ENCODE data around the gene PCNT. TPM values are rescaled to one million over a fixed set of nuclear protein-coding genes. Genes with fewer than 3 reads are reported as not detected.

The PCNT gene
- total and polyA plus RNA-seq, 2 of the 8 experiments (the other 6 are each of a cell fraction or from before 2014, with no cell fraction given), result 9.9 to 45.1 TPM

DNA sequence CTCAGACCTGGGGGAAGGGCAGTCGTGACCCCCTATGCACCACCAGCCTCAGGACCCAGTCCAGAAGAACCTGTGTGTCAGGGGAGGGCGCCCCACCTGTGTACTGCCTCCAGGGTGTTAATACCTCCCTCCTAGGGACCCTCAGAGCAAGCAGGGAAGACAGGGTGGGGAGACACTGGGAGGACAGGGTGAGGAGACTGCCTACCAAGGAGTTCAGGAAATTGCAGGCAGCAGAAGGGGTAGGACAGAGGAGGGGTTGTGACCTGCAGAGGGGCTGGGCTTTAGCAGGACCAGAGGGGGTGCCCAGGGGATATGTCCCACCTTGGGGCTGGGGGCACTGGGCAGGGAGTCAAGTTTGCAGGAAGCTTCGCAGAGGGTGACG, 5.5 kb upstream of the PCNT start:
- ChIA-PET CTCF (ENCODE audit: partially characterized antibody) (interaction anchor here (1.1 kb wide), 1 partner anchor 65 kb away, joined by 6 read pairs; no protein-coding TSS in a partner anchor), POLR2A (ENCODE audit: partially characterized antibody) (interaction anchor here (0.8 to 4.5 kb wide), 6 partner anchors 11 to 116 kb away, joined by 3 to 22 read pairs (median 6); partner anchors contain the start of genes MCM3AP and YBEY)
- no peaks in the 10 kb centered on the region for H3K9me3 ChIP-seq (ENCODE audit: insufficient read depth in 2 of 2, low read depth in 1 of 2, low read length in 1 of 2)
- peaks cover 7 to 33% of the 10 kb centered on the region in 2 experiments for H4K20me1 ChIP-seq (replicated peaks in 1 of 2; ENCODE audit: control insufficient read depth in 1 of 2, insufficient read depth in 2 of 2, low read length in 2 of 2)
- H3K4ac ChIP-seq (replicated peaks; ENCODE audit: insufficient read length, low read depth, low read length), result no peak overlapping the region
- DNase-seq (ENCODE audit: low read depth in 1 of 2, low spot score in 2 of 2), result peak in 1 of 2 experiments; percentile 45
- no peak overlapping the region for H2AFZ ChIP-seq (ENCODE audit: low read length)
- no peak overlapping the region for H4K8ac ChIP-seq (ENCODE audit: extremely low read depth, insufficient read depth, low read length)
- no peak overlapping the region for H3K9ac ChIP-seq (replicated peaks in 1 of 4; ENCODE audit: extremely low read depth in 1 of 4, low read depth in 3 of 4, low read length in 3 of 4)
- H4K5ac ChIP-seq (ENCODE audit: insufficient read length, low read depth, low read length), result no peak overlapping the region
- H3K4me3 ChIP-seq (ENCODE audit: extremely low read depth in 1 of 4, insufficient read depth in 2 of 4, low read depth in 3 of 4, low read length in 4 of 4), result no peak overlapping the region
- H3K18ac ChIP-seq (ENCODE audit: extremely low read depth, low read length), result no peak overlapping the region
- H2BK120ac ChIP-seq (replicated peaks; ENCODE audit: low read depth, low read length), result no peak overlapping the region
- no peak overlapping the region for H2AK5ac ChIP-seq (ENCODE audit: low read depth, low read length)
- no peak overlapping the region for H3K56ac ChIP-seq (replicated peaks; ENCODE audit: insufficient read length, low read depth, low read length)
- H3K27ac ChIP-seq (ENCODE audit: low read depth, low read length), result no peak overlapping the region
- H3K4me1 ChIP-seq (replicated peaks in 1 of 4; ENCODE audit: control insufficient read depth in 3 of 4, insufficient read depth in 4 of 4, low read length in 3 of 4), result peaks cover 0 to 20% (median 14%) of the 10 kb centered on the region in 4 experiments; a peak in 6 of 7 replicates
- H3K36me3 ChIP-seq (ENCODE audit: control insufficient read depth in 2 of 4, insufficient read depth in 4 of 4, low read length in 3 of 4), result peaks cover 0 to 10% (median 4%) of the 10 kb centered on the region in 4 experiments; a peak in 3 of 8 replicates
- no peak overlapping the region for H3K23ac ChIP-seq (ENCODE audit: insufficient read length)
- H2BK12ac ChIP-seq (ENCODE audit: low read depth, low read length), result 0 out of 2 replicates have a peak overlapping the region, but pooled peaks have one; percentile 5
- no peaks in the 10 kb centered on the region for H3K27me3 ChIP-seq (replicated peaks in 1 of 4; ENCODE audit: control insufficient read depth in 3 of 4, extremely low read depth in 1 of 4, insufficient read depth in 3 of 4, low read length in 3 of 4)
- H3K79me2 ChIP-seq (ENCODE audit: control insufficient read depth in 1 of 2, insufficient read depth in 2 of 2, low read length in 2 of 2), result peaks cover 11 to 33% of the 10 kb centered on the region in 2 experiments
- TF ChIP-seq CBX5 (IDR thresholded peaks at IDR 0.05; ENCODE audit: low read depth, low read length) (no peak), SIN3A (conservative IDR thresholded peaks at IDR 0.05 in 1 of 2, IDR thresholded peaks at IDR 0.05 in 1 of 2; ENCODE audit: low read depth in 1 of 2, low read length in 2 of 2) (0 out of 4 replicates have a peak, but pooled peaks of 1 of the 2 experiments have one; percentile 1), EGR1 (IDR thresholded peaks at IDR 0.05; ENCODE audit: borderline replicate concordance, low read depth, low read length) (no peak), GABPA (IDR thresholded peaks at IDR 0.05; ENCODE audit: borderline replicate concordance, insufficient read depth, low read length) (no peak), NRF1 (IDR thresholded peaks at IDR 0.05; ENCODE audit: low read depth, low read length) (no peak), BCL11A (IDR thresholded peaks at IDR 0.05; ENCODE audit: low read depth in 2 of 2, low read length in 2 of 2) (no peak), SAP30 (IDR thresholded peaks at IDR 0.05; ENCODE audit: insufficient read depth, insufficient replicate concordance, low read length) (no peak)
- TF ChIP-seq, protein P1, sequence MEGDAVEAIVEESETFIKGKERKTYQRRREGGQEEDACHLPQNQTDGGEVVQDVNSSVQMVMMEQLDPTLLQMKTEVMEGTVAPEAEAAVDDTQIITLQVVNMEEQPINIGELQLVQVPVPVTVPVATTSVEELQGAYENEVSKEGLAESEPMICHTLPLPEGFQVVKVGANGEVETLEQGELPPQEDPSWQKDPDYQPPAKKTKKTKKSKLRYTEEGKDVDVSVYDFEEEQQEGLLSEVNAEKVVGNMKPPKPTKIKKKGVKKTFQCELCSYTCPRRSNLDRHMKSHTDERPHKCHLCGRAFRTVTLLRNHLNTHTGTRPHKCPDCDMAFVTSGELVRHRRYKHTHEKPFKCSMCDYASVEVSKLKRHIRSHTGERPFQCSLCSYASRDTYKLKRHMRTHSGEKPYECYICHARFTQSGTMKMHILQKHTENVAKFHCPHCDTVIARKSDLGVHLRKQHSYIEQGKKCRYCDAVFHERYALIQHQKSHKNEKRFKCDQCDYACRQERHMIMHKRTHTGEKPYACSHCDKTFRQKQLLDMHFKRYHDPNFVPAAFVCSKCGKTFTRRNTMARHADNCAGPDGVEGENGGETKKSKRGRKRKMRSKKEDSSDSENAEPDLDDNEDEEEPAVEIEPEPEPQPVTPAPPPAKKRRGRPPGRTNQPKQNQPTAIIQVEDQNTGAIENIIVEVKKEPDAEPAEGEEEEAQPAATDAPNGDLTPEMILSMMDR (IDR thresholded peaks at IDR 0.05; ENCODE audit: control extremely low read depth in 1 of 3, insufficient read depth in 1 of 3, low read depth in 1 of 3, low read length in 3 of 3), result no peak
- TF ChIP-seq, protein P2, sequence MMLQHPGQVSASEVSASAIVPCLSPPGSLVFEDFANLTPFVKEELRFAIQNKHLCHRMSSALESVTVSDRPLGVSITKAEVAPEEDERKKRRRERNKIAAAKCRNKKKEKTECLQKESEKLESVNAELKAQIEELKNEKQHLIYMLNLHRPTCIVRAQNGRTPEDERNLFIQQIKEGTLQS (IDR thresholded peaks at IDR 0.05; ENCODE audit: insufficient read depth, low read depth, low read length), result no peak
- H2BK5ac ChIP-seq (ENCODE audit: low read depth, low read length), result 0 out of 2 replicates have a peak overlapping the region, but pooled peaks have one; percentile 12
- no peak overlapping the region for H4K91ac ChIP-seq (replicated peaks; ENCODE audit: insufficient read length, low read length)
- FAIRE-seq, result no peak
- H3K23me2 ChIP-seq (ENCODE audit: low read depth, low read length), result peaks cover 11% of the 10 kb centered on the region
- no peak overlapping the region for H3K14ac ChIP-seq (ENCODE audit: insufficient read length)
- H2BK20ac ChIP-seq (ENCODE audit: low read length), result no peak overlapping the region
- H2BK15ac ChIP-seq (ENCODE audit: low read length), result no peak overlapping the region
- peak overlapping the region; percentile 11 to 29; a peak in 1 of 4 replicates for H3K4me2 ChIP-seq (ENCODE audit: insufficient read depth in 1 of 2, low read depth in 2 of 2, low read length in 2 of 2)
- 82% methylated on average over 3 of the region's 4 CpGs; no CpG with 5 or more reads in 1 of the 2 experiments for whole genome bisulfite sequencing, 2 experiments (ENCODE audit: extremely low coverage in 1 of 2, insufficient coverage in 1 of 2, insufficient read length in 1 of 2, insufficient replicate concordance in 2 of 2, low coverage in 1 of 2, low lambda C conversion rate in 2 of 2, missing lambda C conversion rate in 1 of 2)
- peaks cover 14% of the 10 kb centered on the region for H3K79me1 ChIP-seq (ENCODE audit: low read depth, low read length)
